ENCODE measurements around the gene NPTXR. TPM values are rescaled to one million over a fixed set of nuclear protein-coding genes. Genes with fewer than 3 reads are reported as not detected.

Gene NPTXR
- total RNA-seq, 4 donors from 2014 or later: 7.5 to 12.3 (median 8.4) TPM

DNA sequence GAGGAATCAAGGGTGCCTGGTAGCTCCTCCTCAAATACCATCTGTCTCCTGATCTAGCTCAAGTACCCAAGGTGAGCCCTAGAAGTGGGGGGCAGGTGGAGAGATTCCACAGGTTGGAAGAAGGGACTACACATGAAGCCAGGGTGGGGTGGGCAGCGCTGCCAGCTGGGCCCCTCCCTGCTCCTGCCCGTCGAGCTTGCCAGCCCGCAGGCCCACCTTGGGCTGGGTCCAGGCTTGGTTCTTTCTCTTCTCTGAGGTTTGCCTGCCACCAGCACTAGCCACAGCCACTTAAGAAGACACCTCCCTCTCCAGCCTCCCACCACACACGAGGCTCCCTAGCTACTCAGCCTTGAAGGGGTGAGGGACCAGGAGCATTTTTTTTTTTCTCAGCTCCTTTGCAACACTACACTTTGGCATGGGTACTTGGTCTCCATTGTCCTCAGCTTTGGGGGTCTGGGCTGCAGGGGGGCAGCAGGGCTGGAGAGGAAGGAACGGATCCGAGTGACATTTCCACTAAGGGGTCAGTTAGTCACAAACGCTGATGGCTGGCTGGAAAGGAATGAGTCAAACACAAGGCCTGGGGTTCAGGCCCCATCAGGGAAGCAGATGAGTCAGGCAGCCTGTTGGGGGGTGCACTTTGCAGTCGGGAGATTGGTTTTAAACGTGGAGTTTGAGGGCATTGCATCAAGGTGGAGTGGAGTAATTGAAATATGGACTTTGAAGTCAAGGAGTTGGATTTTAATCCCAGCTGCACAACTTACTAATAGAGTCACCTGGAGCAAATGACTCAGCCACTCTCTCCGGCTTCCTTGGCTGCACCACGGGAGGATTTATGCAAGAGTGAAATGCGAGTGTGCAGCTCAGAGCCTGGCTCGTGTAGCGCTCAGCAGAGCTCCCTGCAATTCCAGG lies 7.4 kb upstream of the NPTXR start:
- peaks cover 0 to 15% of the 10 kb centered on the region in 2 donors for H3K27me3 ChIP-seq
- 47 to 48% methylated on average over 15 of the region's 15 CpGs for WGBS, 2 donors
- DNase-seq (ENCODE audit: low spot score in 2 of 2): no peak
- H3K27ac ChIP-seq: no peak overlapping the region
- no peaks in the 10 kb centered on the region for H3K9me3 ChIP-seq
- no peaks in the 10 kb centered on the region for H3K4me1 ChIP-seq
- TF ChIP-seq CTCF (IDR thresholded peaks at IDR 0.05) (no peak), EP300 (IDR thresholded peaks at IDR 0.05) (no peak)
- no peak overlapping the region for H3K4me3 ChIP-seq
- no peaks in the 10 kb centered on the region for H3K36me3 ChIP-seq

DNA sequence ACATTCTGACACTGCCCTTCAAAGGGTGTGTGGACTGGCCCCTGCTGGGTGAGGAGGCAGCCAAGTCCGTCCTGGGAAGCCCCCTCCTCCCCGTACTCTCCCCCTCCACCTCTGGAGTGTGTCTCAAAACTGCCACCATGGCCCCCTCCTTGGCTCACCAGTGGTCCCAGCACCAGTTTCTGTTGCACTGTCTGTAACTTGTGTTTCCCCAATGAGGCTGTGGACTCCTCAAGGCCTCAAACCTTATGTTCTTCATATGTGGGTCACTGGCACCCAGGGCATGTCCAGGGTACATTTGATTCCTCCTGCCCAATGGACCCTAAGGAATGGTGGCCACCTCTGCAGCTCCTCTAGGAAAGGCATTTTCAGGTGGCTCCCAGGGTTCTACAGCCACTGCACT lies 6.6 kb upstream of the NPTXR start:
- Histone ChIP-seq H3K27me3 (peaks cover 0 to 18% of the 10 kb centered on the region in 2 donors), H3K4me3 (no peak overlapping the region), H3K9me3 (no peaks in the 10 kb centered on the region), H3K36me3 (no peaks in the 10 kb centered on the region), H3K27ac (no peak overlapping the region), H3K4me1 (no peaks in the 10 kb centered on the region)
- no peak for TF ChIP-seq EP300 (IDR thresholded peaks at IDR 0.05)
- TF ChIP-seq POLR2A (IDR thresholded peaks at IDR 0.05): no peak
- 44 to 60% methylated on average over 2 of the region's 2 CpGs for WGBS, 2 donors
- no peak for DNase-seq (ENCODE audit: low spot score in 2 of 2)

DNA sequence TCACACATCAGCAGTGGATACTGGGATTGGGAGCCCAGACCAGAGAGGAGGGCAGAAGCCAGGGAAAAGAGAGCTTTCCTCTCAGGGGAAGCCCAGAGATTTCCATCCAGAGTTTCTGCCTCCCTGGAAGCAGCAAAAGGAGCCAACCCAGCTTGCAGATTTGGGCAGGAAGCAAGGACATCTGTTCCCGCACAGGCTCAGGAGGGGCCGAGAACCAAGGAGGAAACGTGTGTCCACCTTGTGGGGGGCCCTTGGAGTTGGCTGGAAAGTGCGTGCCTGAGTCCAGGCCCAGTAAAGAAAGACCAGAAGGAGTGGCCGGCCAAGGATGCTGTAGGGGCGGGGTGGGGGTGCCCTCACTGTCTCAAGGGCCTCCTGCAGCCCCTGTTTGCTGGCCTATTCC lies 6.0 kb upstream of the NPTXR start:
- TF ChIP-seq POLR2A (IDR thresholded peaks at IDR 0.05) (no peak), EP300 (IDR thresholded peaks at IDR 0.05) (no peak), CTCF (IDR thresholded peaks at IDR 0.05) (no peak)

DNA sequence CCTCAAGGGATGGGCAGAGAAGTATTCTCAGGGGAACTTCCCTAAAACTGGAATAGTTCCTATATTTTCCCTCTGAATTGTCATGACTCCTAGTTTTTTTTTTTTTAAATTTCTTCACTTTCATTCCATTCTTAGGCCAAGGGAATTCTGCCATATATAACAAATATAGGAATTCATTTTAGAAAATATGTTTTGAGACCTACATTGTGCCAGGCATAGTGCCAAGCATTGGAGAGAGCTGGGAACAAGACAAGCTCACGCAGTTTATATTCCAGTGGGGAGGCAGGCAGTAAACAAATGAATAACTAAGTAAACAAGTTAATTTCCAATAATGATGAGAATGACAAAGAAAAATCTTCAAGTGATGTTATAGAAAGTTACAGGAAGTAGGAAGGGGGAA lies 2.6 kb upstream of the NPTXR start:
- H3K4me3 ChIP-seq: no peak overlapping the region
- no peaks in the 10 kb centered on the region for H3K9me3 ChIP-seq
- no peak for DNase-seq (ENCODE audit: low spot score in 2 of 2)
- H3K36me3 ChIP-seq: no peaks in the 10 kb centered on the region
- H3K27me3 ChIP-seq: peaks cover 0 to 46% of the 10 kb centered on the region in 2 donors
- H3K27ac ChIP-seq: no peak overlapping the region
- TF ChIP-seq EP300 (IDR thresholded peaks at IDR 0.05) (no peak), CTCF (IDR thresholded peaks at IDR 0.05) (no peak), POLR2A (IDR thresholded peaks at IDR 0.05) (no peak)
- 70 to 73% methylated on average over 1 of the region's 1 CpG for whole genome bisulfite sequencing, 2 donors
- H3K4me1 ChIP-seq: peaks cover 0 to 18% (median 3%) of the 10 kb centered on the region in 4 donors

More for the DNA sequence above, 6.0 kb upstream of the NPTXR start:
- no peak for DNase-seq (ENCODE audit: low spot score in 2 of 2)
- Histone ChIP-seq H3K4me3 (no peak overlapping the region), H3K36me3 (no peaks in the 10 kb centered on the region), H3K27me3 (peaks cover 0 to 24% of the 10 kb centered on the region in 2 donors), H3K9me3 (no peaks in the 10 kb centered on the region), H3K4me1 (no peaks in the 10 kb centered on the region), H3K27ac (no peak overlapping the region)
- 56 to 57% methylated on average over 6 of the region's 6 CpGs for WGBS, 2 donors

DNA sequence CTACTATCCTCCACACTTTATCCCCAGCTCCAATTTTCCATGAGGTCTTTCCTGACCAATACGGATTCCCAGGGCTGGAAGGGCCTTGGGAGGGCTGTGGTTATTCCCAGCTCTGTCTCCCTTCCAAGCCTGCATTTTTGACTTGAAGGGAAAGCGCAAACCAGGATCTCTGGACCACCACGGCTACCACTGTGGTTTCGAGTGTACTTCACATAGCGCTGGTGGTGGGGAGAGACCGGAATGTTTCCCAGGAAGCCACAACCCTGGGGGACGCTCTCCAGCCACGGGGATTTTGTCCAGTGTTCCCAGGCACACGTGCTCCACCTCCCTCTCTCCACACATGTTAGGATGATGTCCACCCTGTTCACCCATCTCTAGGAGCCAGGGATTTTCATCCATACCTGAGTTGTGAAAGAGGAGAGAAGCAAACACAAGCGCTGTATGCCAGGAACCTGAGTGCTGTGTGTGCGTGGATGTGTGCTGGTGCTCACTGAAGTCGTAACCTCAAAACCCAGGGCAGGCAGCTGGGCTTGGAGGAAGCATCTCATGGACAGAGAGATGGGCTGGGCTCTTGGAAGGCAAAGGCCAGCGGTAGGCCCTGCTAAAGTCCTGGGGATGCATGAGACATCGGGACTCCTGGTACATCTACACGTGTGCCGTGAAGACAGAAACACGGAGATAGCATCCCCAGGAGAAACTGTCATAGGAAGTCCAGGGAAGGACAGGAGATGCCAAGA lies 1.3 kb upstream of the NPTXR start:
- H3K27ac ChIP-seq: no peak overlapping the region
- WGBS, 2 donors: 52 to 63% methylated on average over 17 of the region's 17 CpGs
- H3K36me3 ChIP-seq: no peaks in the 10 kb centered on the region
- peaks cover 0 to 56% of the 10 kb centered on the region in 2 donors for H3K27me3 ChIP-seq
- no peak for DNase-seq (ENCODE audit: low spot score in 2 of 2)
- TF ChIP-seq POLR2A (IDR thresholded peaks at IDR 0.05) (no peak), CTCF (IDR thresholded peaks at IDR 0.05) (no peak), EP300 (IDR thresholded peaks at IDR 0.05) (no peak)
- no peaks in the 10 kb centered on the region for H3K9me3 ChIP-seq
- peaks cover 0 to 18% (median 3%) of the 10 kb centered on the region in 4 donors for H3K4me1 ChIP-seq
- H3K4me3 ChIP-seq: no peak overlapping the region
